ENCODE measurements around the gene OR4C5. TPM values are rescaled to one million over a fixed set of nuclear protein-coding genes. Genes with fewer than 3 reads are reported as not detected.
"Not testable (repeated sequence)": the region's sequence is repeated elsewhere in the genome, so short reads cannot be mapped to it uniquely, and the experiment has no call there.

The OR4C5 gene
- polyA plus RNA-seq, result not detected

DNA sequence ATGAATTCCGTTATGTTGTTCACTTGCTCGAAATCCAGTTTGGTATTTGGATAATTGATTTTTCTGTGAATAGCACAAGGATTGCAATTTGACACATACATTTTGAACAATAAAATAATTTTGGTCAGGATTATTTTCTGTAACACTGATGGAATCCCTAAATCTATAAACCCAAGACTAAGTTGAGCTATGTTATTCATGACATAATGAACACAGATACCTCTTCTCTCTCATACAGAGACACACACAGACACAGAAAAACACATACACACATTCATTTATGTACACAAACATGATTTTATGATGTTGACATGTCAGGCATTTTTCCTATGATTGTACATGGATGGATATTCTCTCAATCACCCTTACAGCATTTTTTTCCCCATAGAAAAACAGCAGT lies at the start of gene OR4C5:
Gene OR4C5 (minus strand): TSS at position 101 of the 400 bp plus-strand sequence. CDS start 0 bp downstream, at position 101.
- Histone ChIP-seq H3K9me3 (ENCODE audit: control insufficient read depth in 2 of 2, insufficient read depth in 1 of 2, low read depth in 1 of 2, low read length in 1 of 2) (peaks cover 0 to 2% of the 10 kb centered on the region in 2 donors), H3K27me3 (ENCODE audit: control insufficient read depth in 1 of 2, insufficient read depth in 2 of 2, low read length in 2 of 2) (no peaks in the 10 kb centered on the region), H3K27ac (ENCODE audit: low read depth in 2 of 2, low read length in 1 of 2) (no peak within 1 kb of the TSS), H3K4me3 (ENCODE audit: low read depth in 1 of 2, low read length in 2 of 2) (no peak within 1 kb of the TSS), H3K4me1 (ENCODE audit: control insufficient read depth in 2 of 2, insufficient read depth in 2 of 2, low read length in 1 of 2) (no peaks in the 10 kb centered on the region), H3K36me3 (ENCODE audit: control insufficient read depth in 2 of 2, insufficient read depth in 2 of 2, low read length in 1 of 2) (no peaks in the 10 kb centered on the region)
- 70 to 79% methylated on average over 2 of the region's 2 CpGs for WGBS, 2 donors

GRCh38 chr11:48384670-48385069 lies 18.4 kb upstream of the OR4C5 start:
- H3K4me3 ChIP-seq (ENCODE audit: low read depth in 1 of 2, low read length in 2 of 2), result no peak overlapping the region
- 43 to 49% methylated on average over 4 of the region's 4 CpGs for WGBS, 2 donors
- no peaks in the 10 kb centered on the region for H3K4me1 ChIP-seq (ENCODE audit: control insufficient read depth in 2 of 2, insufficient read depth in 2 of 2, low read length in 1 of 2)
- no peak overlapping the region for H3K27ac ChIP-seq (ENCODE audit: low read depth in 2 of 2, low read length in 1 of 2)
- peaks cover 0 to 2% of the 10 kb centered on the region in 2 donors for H3K9me3 ChIP-seq (ENCODE audit: control insufficient read depth in 2 of 2, insufficient read depth in 1 of 2, low read depth in 1 of 2, low read length in 1 of 2)
- H3K36me3 ChIP-seq (ENCODE audit: control insufficient read depth in 2 of 2, insufficient read depth in 2 of 2, low read length in 1 of 2), result no peaks in the 10 kb centered on the region
- H3K27me3 ChIP-seq (ENCODE audit: control insufficient read depth in 1 of 2, insufficient read depth in 2 of 2, low read length in 2 of 2), result no peaks in the 10 kb centered on the region

DNA sequence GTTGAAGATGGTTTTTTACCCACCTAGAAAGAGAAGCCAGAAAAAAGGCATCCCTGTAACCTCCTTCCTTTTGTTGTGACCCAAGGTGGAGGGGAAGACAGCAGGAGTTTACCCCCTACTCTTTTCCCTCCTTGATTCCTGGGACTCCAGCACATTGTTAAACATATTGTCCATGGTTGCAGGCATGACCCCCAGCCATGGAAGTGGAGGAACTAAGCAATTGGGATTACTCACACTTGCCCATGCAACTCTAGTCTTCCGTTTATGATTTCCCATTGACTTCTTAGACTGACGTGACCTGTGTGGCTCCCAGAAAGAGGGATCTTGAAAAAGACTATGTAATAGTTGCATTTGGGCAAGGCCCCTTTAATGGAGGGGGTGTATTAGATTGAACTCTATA lies 17.9 kb upstream of the OR4C5 start:
- H3K9me3 ChIP-seq (ENCODE audit: control insufficient read depth in 2 of 2, insufficient read depth in 1 of 2, low read depth in 1 of 2, low read length in 1 of 2); H3K27me3 ChIP-seq (ENCODE audit: control insufficient read depth in 1 of 2, insufficient read depth in 2 of 2, low read length in 2 of 2); H3K36me3 ChIP-seq (ENCODE audit: control insufficient read depth in 2 of 2, insufficient read depth in 2 of 2, low read length in 1 of 2); H3K27ac ChIP-seq (ENCODE audit: low read depth in 2 of 2, low read length in 1 of 2); H3K4me1 ChIP-seq (ENCODE audit: control insufficient read depth in 2 of 2, insufficient read depth in 2 of 2, low read length in 1 of 2); H3K4me3 ChIP-seq (ENCODE audit: low read depth in 1 of 2, low read length in 2 of 2): not testable (repeated sequence)
- 57 to 66% methylated on average over 2 of the region's 2 CpGs for WGBS, 2 donors

DNA sequence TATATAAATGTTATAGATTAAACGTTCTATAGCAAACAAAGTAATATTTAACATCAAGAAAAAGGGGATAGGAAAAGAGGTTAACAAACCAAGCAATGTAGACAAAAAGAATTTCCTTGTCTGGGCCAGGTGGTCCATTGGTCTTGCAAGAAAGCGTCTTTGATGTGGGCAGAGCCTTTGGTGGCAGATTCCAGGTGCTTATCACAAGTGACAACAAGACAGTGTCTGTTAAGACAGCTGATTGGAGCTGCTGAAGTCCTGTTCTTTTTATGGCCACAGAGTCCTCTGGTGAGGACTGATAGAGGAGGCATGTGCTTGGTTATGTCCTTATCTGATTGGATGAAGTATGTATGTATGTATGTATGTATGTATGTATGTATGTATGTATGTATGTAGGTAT lies 5.0 kb downstream of the OR4C5 start:
- not testable (repeated sequence) for H3K27ac ChIP-seq (ENCODE audit: low read depth in 2 of 2, low read length in 1 of 2); H3K9me3 ChIP-seq (ENCODE audit: control insufficient read depth in 2 of 2, insufficient read depth in 1 of 2, low read depth in 1 of 2, low read length in 1 of 2); H3K4me3 ChIP-seq (ENCODE audit: low read depth in 1 of 2, low read length in 2 of 2); H3K4me1 ChIP-seq (ENCODE audit: control insufficient read depth in 2 of 2, insufficient read depth in 2 of 2, low read length in 1 of 2); H3K36me3 ChIP-seq (ENCODE audit: control insufficient read depth in 2 of 2, insufficient read depth in 2 of 2, low read length in 1 of 2); H3K27me3 ChIP-seq (ENCODE audit: control insufficient read depth in 1 of 2, insufficient read depth in 2 of 2, low read length in 2 of 2)
- WGBS, 2 donors, result 31 to 52% methylated on average over 2 of the region's 2 CpGs

DNA sequence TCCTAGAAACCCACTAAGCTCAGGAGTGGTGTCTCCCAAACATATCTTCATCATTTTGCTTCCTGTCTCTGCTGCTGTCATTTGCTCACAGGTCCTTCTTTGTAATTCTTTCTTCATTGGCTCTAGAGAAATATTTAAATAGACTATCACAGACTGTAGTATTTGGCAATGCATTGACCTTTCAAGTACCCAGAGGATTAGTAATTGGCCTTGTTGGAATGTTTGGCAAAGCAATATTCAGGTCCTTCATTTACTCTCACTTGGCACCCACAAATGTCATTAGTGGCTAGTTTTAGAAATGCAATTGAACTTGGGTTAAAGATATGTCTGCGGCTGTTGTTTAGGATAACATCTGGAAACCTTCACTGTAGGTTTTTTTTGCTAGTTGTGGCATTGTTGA lies 11.6 kb downstream of the OR4C5 start:
- H3K4me1 ChIP-seq (ENCODE audit: control insufficient read depth in 2 of 2, insufficient read depth in 2 of 2, low read length in 1 of 2), result no peaks in the 10 kb centered on the region
- no peak overlapping the region for H3K27ac ChIP-seq (ENCODE audit: low read depth in 2 of 2, low read length in 1 of 2)
- 91 to 97% methylated on average over 1 of the region's 1 CpG for WGBS, 2 donors
- no peaks in the 10 kb centered on the region for H3K36me3 ChIP-seq (ENCODE audit: control insufficient read depth in 2 of 2, insufficient read depth in 2 of 2, low read length in 1 of 2)
- H3K4me3 ChIP-seq (ENCODE audit: low read depth in 1 of 2, low read length in 2 of 2), result no peak overlapping the region
- H3K27me3 ChIP-seq (ENCODE audit: control insufficient read depth in 1 of 2, insufficient read depth in 2 of 2, low read length in 2 of 2), result no peaks in the 10 kb centered on the region
- peaks cover 0 to 7% of the 10 kb centered on the region in 2 donors for H3K9me3 ChIP-seq (ENCODE audit: control insufficient read depth in 2 of 2, insufficient read depth in 1 of 2, low read depth in 1 of 2, low read length in 1 of 2)

GRCh38 chr11:48354013-48354412 lies 12.3 kb downstream of the OR4C5 start:
- Histone ChIP-seq H3K4me1 (ENCODE audit: control insufficient read depth in 2 of 2, insufficient read depth in 2 of 2, low read length in 1 of 2) (no peaks in the 10 kb centered on the region), H3K4me3 (ENCODE audit: low read depth in 1 of 2, low read length in 2 of 2) (no peak overlapping the region), H3K9me3 (ENCODE audit: control insufficient read depth in 2 of 2, insufficient read depth in 1 of 2, low read depth in 1 of 2, low read length in 1 of 2) (peaks cover 0 to 7% of the 10 kb centered on the region in 2 donors), H3K27me3 (ENCODE audit: control insufficient read depth in 1 of 2, insufficient read depth in 2 of 2, low read length in 2 of 2) (no peaks in the 10 kb centered on the region), H3K27ac (ENCODE audit: low read depth in 2 of 2, low read length in 1 of 2) (no peak overlapping the region), H3K36me3 (ENCODE audit: control insufficient read depth in 2 of 2, insufficient read depth in 2 of 2, low read length in 1 of 2) (no peaks in the 10 kb centered on the region)
- 91 to 94% methylated on average over 4 of the region's 4 CpGs for WGBS, 2 donors

DNA sequence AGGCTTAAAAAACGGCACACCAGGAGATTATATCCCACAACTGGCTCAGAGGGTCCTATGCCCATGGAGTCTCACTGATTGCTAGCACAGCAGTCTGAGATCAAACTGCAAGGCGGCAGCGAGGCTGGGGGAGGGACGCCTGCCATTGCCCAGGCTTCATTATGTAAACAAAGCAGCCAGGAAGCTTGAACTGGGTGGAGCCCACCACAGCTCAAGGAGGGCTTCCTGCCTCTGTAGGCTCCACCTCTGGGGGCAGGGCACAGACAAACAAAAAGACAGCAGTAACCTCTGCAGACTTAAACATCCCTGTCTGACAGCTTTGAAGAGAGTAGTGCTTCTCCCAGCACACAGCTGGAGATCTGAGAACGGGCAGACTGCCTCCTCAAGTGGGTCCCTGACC lies 20.0 kb downstream of the OR4C5 start:
- not testable (repeated sequence) for H3K4me3 ChIP-seq (ENCODE audit: low read depth in 1 of 2, low read length in 2 of 2); H3K4me1 ChIP-seq (ENCODE audit: control insufficient read depth in 2 of 2, insufficient read depth in 2 of 2, low read length in 1 of 2); H3K9me3 ChIP-seq (ENCODE audit: control insufficient read depth in 2 of 2, insufficient read depth in 1 of 2, low read depth in 1 of 2, low read length in 1 of 2); H3K36me3 ChIP-seq (ENCODE audit: control insufficient read depth in 2 of 2, insufficient read depth in 2 of 2, low read length in 1 of 2); H3K27me3 ChIP-seq (ENCODE audit: control insufficient read depth in 1 of 2, insufficient read depth in 2 of 2, low read length in 2 of 2); H3K27ac ChIP-seq (ENCODE audit: low read depth in 2 of 2, low read length in 1 of 2)
- WGBS, 2 donors, result 73 to 74% methylated on average over 5 of the region's 5 CpGs

DNA sequence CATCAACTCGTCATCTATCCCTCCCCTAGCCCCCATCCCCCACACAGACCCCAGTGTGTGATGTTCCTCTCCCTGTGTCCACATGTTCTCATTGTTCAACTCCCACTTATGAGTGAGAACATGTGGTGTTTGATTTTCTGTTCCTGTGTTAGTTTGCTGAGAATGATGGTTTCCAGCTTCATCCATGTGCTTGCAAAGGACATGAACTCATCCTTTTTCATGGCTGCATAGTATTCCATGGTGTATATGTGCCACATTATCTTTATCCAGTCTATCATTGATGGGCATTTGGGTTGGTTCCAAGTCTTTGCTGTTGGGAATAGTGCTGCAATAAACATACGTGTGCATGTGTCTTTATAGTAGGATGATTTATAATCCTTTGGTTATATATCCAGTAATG lies 23.8 kb downstream of the OR4C5 start:
- 54 to 62% methylated on average over 2 of the region's 2 CpGs for WGBS, 2 donors
- H3K9me3 ChIP-seq (ENCODE audit: control insufficient read depth in 2 of 2, insufficient read depth in 1 of 2, low read depth in 1 of 2, low read length in 1 of 2); H3K27me3 ChIP-seq (ENCODE audit: control insufficient read depth in 1 of 2, insufficient read depth in 2 of 2, low read length in 2 of 2): not testable (repeated sequence)

DNA sequence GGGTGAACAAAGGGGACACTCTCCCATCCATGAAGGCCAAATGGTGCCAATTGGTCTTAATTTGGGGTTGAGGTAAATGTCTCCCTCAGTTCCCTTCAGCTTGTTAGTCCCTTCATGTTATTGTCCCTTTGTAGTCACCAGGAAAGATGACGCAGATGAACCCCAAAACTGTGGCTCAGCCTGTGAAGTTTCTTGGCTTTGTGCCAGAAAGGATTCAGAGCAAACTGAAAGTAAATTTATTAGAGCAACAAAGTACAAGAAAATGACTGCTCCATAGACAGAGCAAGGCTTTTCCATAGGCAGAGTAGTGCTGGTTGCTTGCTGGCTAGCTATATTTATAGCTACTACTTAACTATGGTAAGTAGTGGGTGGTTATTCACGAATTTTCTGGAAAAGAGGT lies 24.8 kb downstream of the OR4C5 start:
- Histone ChIP-seq H3K4me1 (ENCODE audit: control insufficient read depth in 2 of 2, insufficient read depth in 2 of 2, low read length in 1 of 2) (no peaks in the 10 kb centered on the region), H3K27ac (ENCODE audit: low read depth in 2 of 2, low read length in 1 of 2) (no peak overlapping the region), H3K4me3 (ENCODE audit: low read depth in 1 of 2, low read length in 2 of 2) (no peak overlapping the region), H3K9me3 (ENCODE audit: control insufficient read depth in 2 of 2, insufficient read depth in 1 of 2, low read depth in 1 of 2, low read length in 1 of 2) (peaks cover 0 to 3% of the 10 kb centered on the region in 2 donors), H3K36me3 (ENCODE audit: control insufficient read depth in 2 of 2, insufficient read depth in 2 of 2, low read length in 1 of 2) (no peaks in the 10 kb centered on the region), H3K27me3 (ENCODE audit: control insufficient read depth in 1 of 2, insufficient read depth in 2 of 2, low read length in 2 of 2) (no peaks in the 10 kb centered on the region)
- 34 to 47% methylated on average over 2 of the region's 2 CpGs for WGBS, 2 donors

More for the DNA sequence above, 23.8 kb downstream of the OR4C5 start:
- H3K27ac ChIP-seq (ENCODE audit: low read depth in 2 of 2, low read length in 1 of 2); H3K4me3 ChIP-seq (ENCODE audit: low read depth in 1 of 2, low read length in 2 of 2); H3K36me3 ChIP-seq (ENCODE audit: control insufficient read depth in 2 of 2, insufficient read depth in 2 of 2, low read length in 1 of 2); H3K4me1 ChIP-seq (ENCODE audit: control insufficient read depth in 2 of 2, insufficient read depth in 2 of 2, low read length in 1 of 2): not testable (repeated sequence)

- not testable (repeated sequence) for H3K27ac ChIP-seq (ENCODE audit: low read depth in 2 of 2, low read length in 1 of 2); H3K36me3 ChIP-seq (ENCODE audit: control insufficient read depth in 2 of 2, insufficient read depth in 2 of 2, low read length in 1 of 2); H3K27me3 ChIP-seq (ENCODE audit: control insufficient read depth in 1 of 2, insufficient read depth in 2 of 2, low read length in 2 of 2); H3K4me1 ChIP-seq (ENCODE audit: control insufficient read depth in 2 of 2, insufficient read depth in 2 of 2, low read length in 1 of 2); H3K4me3 ChIP-seq (ENCODE audit: low read depth in 1 of 2, low read length in 2 of 2); H3K9me3 ChIP-seq (ENCODE audit: control insufficient read depth in 2 of 2, insufficient read depth in 1 of 2, low read depth in 1 of 2, low read length in 1 of 2)
These were observed 41.6 kb downstream of the OR4C5 start, which contains the start of gene OR4C3 for GRCh38 chr11:48324620-48325019. Gene OR4C3, plus strand, starts transcription at chr11:48324920. Its CDS starts 102 bp downstream, at chr11:48325022.

All from esophagus (tissue), 2 donors.